WTC11 (cell line): ENCODE measurements around the gene CD164. TPM values are rescaled to one million over a fixed set of nuclear protein-coding genes. Genes with fewer than 3 reads are reported as not detected.

ENCODE experiments used
- ATAC-seq: fragments of 200-7000 bp; cut with Tn5 transposase; 2 replicates; pipeline ENCODE4 v1.10.0; 2021; ENCODE audit warnings: mild to moderate bottlenecking, moderate library complexity
- CTCF ChIA-PET: fragments of 300-600 bp; sonication (Branson Sonifier 250); formaldehyde crosslinking; loops from one replicate; lab custom pipeline; 2021; ENCODE audit warnings: antibody characterized with exemption; lab: Charles Lee
- POLR2A ChIA-PET: fragments of 350-600 bp; sonication (Branson Sonifier 250); formaldehyde crosslinking; loops from one replicate; lab custom pipeline; 2021; ENCODE audit warnings: antibody characterized with exemption; lab: Charles Lee
- DNase-seq: peaks from one replicate; pipeline ENCODE4 v3.0.0; 2021; ENCODE audit warnings: low spot score
- H3K27ac Mint-ChIP-seq: 2 replicates; pipeline ENCODE4 v1.8.0; 2021; ENCODE audit warnings: mixed read lengths
- H3K27me3 Mint-ChIP-seq: 2 replicates; pipeline ENCODE4 v1.8.0; 2021; ENCODE audit warnings: low read depth, mild to moderate bottlenecking, moderate library complexity, mixed read lengths
- H3K36me3 Mint-ChIP-seq: 2 replicates; pipeline ENCODE4 v1.8.0; 2021; ENCODE audit warnings: mixed read lengths
- H3K4me1 Mint-ChIP-seq: 2 replicates; pipeline ENCODE4 v1.8.0; 2022; ENCODE audit warnings: mixed read lengths
- H3K4me3 Mint-ChIP-seq: 2 replicates; pipeline ENCODE4 v1.8.0; 2021; ENCODE audit warnings: mild to moderate bottlenecking, moderate library complexity, mixed read lengths
- H3K9me3 Mint-ChIP-seq: 2 replicates; pipeline ENCODE4 v1.8.0; 2021; ENCODE audit warnings: mixed read lengths
- CREM ChIP-seq: sonication (generic); formaldehyde crosslinking; IDR thresholded peaks from 2 replicates; pipeline ENCODE4 v1.8.1; 2022; ENCODE audit warnings: mild to moderate bottlenecking, missing genetic modification reagents, moderate library complexity
- MYBL2 ChIP-seq: sonication (generic); formaldehyde crosslinking; IDR thresholded peaks from 2 replicates; pipeline ENCODE4 v1.8.1; 2023; ENCODE audit warnings: mild to moderate bottlenecking, moderate library complexity, missing genetic modification reagents
- NFATC4 ChIP-seq: fragments of 250-450 bp; sonication (Bioruptor Pico); IDR thresholded peaks from 2 replicates; pipeline ENCODE4 v1.9.0; 2021; ENCODE audit warnings: mild to moderate bottlenecking
- TCF7 ChIP-seq: sonication (generic); formaldehyde crosslinking; IDR thresholded peaks from 2 replicates; pipeline ENCODE4 v1.8.0; 2022; ENCODE audit warnings: mild to moderate bottlenecking, low read depth, missing genetic modification reagents, moderate library complexity
- ZNF416 ChIP-seq: fragments of 250-450 bp; sonication (Bioruptor Pico); IDR thresholded peaks from 2 replicates; pipeline ENCODE4 v1.9.0; 2021; ENCODE audit warnings: mild to moderate bottlenecking, inconsistent platforms
- total RNA-seq: library from RNA; stranded (reverse); gene quantifications from 3 replicates; pipeline ENCODE4 v1.2.3, GENCODE V29; 2021
- TF ChIP-seq, protein P1 (sequence below): sonication (generic); formaldehyde crosslinking; IDR thresholded peaks from 2 replicates; pipeline ENCODE4 v1.8.0; 2023; ENCODE audit warnings: missing genetic modification reagents, mild to moderate bottlenecking, borderline replicate concordance

The CD164 gene
- total RNA-seq, 1 experiment from 2014 or later: 74.9 TPM

DNA sequence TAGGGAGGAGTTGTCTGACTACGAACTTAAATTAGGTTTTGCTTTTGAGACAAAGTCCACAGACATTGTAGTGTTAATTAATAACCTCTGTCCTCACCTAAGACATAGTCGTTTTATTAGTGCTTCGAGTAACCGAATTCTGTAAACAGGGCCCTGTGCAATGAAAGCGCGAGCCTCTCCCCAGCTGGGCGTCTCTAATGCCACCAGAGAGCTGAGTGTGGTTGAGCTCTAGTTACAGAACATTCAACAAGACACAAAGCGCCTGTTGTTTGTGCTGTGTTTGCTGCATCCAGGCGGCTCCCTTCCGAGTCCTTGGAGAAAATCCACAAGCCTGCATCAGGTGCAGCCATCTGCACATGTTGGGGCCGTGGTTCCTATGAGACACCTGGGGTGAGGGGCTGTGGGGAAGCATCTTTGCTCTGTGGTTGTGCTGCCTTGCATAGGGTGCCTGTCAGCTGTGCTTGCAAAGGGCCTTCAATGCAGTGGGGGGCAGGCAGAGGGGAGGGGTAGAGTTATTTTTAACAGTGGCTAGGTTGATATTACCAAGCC, 63.9 kb downstream of the CD164 start (continued):
- TF ChIP-seq, protein P1, sequence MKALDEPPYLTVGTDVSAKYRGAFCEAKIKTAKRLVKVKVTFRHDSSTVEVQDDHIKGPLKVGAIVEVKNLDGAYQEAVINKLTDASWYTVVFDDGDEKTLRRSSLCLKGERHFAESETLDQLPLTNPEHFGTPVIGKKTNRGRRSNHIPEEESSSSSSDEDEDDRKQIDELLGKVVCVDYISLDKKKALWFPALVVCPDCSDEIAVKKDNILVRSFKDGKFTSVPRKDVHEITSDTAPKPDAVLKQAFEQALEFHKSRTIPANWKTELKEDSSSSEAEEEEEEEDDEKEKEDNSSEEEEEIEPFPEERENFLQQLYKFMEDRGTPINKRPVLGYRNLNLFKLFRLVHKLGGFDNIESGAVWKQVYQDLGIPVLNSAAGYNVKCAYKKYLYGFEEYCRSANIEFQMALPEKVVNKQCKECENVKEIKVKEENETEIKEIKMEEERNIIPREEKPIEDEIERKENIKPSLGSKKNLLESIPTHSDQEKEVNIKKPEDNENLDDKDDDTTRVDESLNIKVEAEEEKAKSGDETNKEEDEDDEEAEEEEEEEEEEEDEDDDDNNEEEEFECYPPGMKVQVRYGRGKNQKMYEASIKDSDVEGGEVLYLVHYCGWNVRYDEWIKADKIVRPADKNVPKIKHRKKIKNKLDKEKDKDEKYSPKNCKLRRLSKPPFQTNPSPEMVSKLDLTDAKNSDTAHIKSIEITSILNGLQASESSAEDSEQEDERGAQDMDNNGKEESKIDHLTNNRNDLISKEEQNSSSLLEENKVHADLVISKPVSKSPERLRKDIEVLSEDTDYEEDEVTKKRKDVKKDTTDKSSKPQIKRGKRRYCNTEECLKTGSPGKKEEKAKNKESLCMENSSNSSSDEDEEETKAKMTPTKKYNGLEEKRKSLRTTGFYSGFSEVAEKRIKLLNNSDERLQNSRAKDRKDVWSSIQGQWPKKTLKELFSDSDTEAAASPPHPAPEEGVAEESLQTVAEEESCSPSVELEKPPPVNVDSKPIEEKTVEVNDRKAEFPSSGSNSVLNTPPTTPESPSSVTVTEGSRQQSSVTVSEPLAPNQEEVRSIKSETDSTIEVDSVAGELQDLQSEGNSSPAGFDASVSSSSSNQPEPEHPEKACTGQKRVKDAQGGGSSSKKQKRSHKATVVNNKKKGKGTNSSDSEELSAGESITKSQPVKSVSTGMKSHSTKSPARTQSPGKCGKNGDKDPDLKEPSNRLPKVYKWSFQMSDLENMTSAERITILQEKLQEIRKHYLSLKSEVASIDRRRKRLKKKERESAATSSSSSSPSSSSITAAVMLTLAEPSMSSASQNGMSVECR (CRISPR knock-in tag): no peak
- TF ChIP-seq ZNF416 (CRISPR knock-in tag) (no peak), CREM (CRISPR knock-in tag) (no peak), TCF7 (CRISPR knock-in tag) (no peak), NFATC4 (CRISPR knock-in tag) (no peak)

DNA sequence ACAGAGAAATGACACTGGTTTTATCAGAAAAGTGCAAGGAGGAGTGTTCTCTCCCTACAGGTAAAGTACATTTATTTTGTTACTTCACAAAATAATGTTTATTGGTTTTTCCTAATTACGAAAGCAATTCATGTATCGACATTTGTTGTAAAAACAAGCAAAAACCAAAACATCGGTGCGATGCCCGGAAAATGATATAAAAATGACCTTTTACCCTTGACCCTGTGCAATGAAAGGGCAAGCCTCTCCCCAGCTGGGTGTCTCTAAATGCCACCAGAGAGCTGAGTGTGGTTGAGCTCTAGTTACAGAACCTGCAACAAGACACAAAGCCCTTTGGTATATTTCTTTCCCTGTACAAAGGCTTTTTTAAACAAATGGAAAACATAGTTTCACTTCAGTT, 65.4 kb downstream of the CD164 start:
- H3K27me3 Mint-ChIP-seq: no peaks in the 10 kb centered on the region
- H3K4me1 Mint-ChIP-seq: 0 out of 2 replicates have a peak, but pooled peaks cover 6% of the 10 kb centered on the region
- DNase-seq (no peak), ATAC-seq (no peak)
- no peak overlapping the region for H3K27ac Mint-ChIP-seq
- CTCF ChIA-PET: interaction anchor here (1.3 kb wide), 1 partner anchor 129 kb away, joined by 3 read pairs; no protein-coding TSS in a partner anchor
- no peaks in the 10 kb centered on the region for H3K9me3 Mint-ChIP-seq
- TF ChIP-seq MYBL2 (CRISPR knock-in tag): no peak
- POLR2A ChIA-PET: no interaction called here
- H3K4me3 Mint-ChIP-seq: no peak overlapping the region
- H3K36me3 Mint-ChIP-seq: no peaks in the 10 kb centered on the region

Other genes with a start within 250 kb of the CD164 start
- gene PPIL6, start 58.2 kb upstream of the CD164 start, total RNA-seq: 0.61 to 0.76 TPM (median 0.69 TPM) in 3 replicates
- gene SMPD2, start 58.3 kb upstream of the CD164 start, total RNA-seq: 11.2 to 13.1 TPM (median 12.2 TPM) in 3 replicates
- gene MICAL1, start 73.3 kb upstream of the CD164 start, total RNA-seq: 51.6 to 57.4 TPM (median 52.2 TPM) in 3 replicates
- gene ZBTB24, start 100.8 kb upstream of the CD164 start, total RNA-seq: 13.7 to 14.7 TPM (median 14.6 TPM) in 3 replicates